GM21576 (cell line): Measurements from ENCODE around the gene MRPS16.

Source experiments
- ATAC-seq: cut with Tn5 transposase; IDR thresholded peaks from one replicate; pipeline ENCODE4 v1.9.1; 2021; ENCODE audit warnings: mild to moderate bottlenecking, moderate library complexity; ENCODE audit not compliant: unreplicated experiment

The MRPS16 gene

DNA sequence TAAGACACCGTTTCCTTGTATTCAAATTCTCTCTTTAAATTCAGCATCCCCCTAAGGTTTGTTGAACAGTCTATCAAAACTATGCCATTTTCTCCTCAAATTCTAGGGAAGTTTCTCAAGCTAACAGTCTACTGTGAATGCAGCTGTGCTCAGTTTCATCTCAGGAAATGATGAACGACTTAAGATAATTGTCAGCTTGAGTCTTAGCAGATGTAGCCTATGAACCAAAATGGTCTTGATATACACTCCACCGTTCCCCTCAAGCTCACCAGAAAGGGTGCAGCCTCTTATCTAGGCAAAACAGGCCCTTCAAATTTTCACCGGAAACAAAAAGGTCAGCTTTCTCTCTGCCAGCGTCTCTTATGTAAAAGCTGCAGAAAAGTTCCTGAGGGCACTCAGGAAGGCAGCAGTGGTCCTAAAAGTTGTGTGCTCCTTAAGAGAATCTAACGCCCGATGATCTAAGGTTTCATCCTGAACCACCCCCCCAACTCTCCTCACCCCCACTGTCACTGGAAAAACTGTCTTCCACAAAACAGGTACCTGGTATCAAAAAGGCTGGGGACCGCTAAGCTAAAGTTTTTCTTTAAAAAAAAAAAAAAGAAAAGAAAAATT lies 7.5 kb downstream of the MRPS16 start:
- ATAC-seq, result no peak

GRCh38 chr10:73239908-73240307 lies 12.5 kb downstream of the MRPS16 start:
- no peak for ATAC-seq

DNA sequence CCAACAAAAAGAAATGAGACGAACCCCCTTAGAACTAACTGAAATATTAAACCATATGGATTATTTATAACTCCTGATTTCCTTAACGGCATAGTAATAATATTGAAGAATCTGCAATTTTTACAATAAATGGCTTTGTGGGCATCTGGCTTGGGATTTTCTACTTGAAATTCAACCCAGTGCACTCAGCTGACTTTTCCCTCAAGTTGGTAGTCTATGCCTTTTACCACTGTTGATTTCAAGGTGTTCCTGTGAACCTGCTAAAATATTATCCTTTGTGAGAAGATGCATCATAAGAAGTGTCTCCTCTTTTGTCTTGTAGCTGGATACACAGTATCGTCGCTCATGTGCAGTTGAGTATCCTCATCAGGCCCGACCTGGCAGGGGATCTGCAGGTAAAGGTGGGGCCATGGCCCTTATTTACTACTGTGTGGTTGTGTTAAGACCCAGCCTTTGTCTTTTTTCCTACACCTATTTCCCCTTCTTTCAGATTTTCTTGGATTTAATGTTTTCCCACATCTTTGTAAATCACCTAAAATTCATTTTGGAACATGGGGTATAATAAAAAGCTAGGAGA lies 13.4 kb downstream of the MRPS16 start:
- no peak for ATAC-seq

DNA sequence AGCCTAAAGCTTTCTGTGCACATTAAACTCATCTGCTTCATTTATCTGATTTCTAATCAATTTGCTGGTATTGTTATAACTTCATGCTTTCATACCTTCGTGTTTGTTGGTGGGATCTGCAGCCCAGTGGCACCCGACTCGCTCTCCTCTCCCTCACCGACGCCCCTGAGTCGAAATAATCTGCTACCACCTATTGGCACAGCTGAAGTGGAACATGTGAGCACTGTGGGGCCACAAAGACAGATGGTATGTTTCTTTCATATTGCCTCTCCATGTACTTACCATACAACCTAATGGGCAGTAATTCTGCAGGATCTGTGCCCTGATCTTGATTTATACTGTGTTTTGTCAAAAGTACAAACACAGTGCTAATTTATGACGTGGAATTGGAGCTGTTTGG lies 17.7 kb downstream of the MRPS16 start:
- ATAC-seq, result no peak

- no peak for ATAC-seq
These were observed 18.6 kb downstream of the MRPS16 start for GRCh38 chr10:73233883-73234282.

DNA sequence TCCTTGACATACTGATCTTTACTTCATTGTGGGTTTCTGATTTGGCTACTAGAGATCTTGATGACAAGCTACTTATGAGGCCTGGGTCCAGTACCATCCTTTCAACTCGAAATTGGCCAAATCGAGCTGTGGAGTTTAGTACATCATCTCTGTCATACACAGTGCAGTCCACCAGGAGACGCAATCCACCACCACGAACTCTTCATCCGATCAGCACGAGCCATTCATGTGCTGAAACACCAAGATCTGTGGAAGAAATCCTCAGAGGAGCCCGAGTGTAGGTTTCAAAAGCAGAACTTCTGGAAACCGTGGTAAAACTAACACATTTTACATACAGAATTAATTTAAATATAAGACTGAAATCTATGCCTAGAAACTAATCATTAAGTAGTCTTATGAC lies 19.6 kb downstream of the MRPS16 start:
- ATAC-seq, result no peak

DNA sequence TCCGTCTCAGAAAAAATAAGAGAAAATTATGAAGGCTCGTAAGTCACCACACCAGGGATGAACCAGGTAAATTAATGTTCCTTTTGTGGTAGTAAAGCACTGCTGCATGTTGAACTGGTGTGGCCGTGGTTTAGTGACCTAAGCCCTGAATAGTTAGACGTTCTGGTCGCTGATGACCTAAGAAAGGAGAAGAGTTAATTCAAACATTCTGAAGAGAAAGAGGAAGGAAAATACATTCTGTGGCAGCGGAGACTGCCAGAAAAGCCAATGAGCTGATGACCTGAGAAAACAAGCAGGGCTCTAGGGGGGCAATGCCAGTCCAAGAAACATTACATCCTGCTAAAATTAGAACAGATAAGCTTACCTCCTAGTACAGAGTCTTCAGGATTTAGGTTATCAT lies 22.9 kb downstream of the MRPS16 start:
- no peak for ATAC-seq

GRCh38 chr10:73228247-73228646 lies 24.2 kb downstream of the MRPS16 start:
- ATAC-seq, result no peak

DNA sequence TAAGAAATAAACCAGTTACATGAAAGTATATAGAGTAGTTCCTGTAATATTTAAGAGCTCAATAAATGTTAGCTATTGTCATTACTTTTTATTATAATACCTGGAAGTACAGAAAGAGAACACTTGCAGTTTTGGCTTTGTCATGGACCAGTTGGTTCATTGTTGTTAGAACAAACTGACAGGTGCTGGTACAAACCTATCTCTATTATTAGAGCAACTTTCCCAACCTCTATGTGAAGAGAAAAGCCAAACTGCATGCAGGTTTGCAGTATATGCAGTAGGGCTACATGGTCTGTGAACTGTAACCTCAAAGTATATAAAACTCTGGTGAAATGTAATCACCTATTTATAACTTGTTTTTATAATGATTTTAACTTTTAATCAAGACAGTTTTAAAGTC lies 25.8 kb downstream of the MRPS16 start:
- ATAC-seq, result no peak

- ATAC-seq, result no peak
These were observed 26.9 kb downstream of the MRPS16 start for GRCh38 chr10:73225518-73225917.

- no peak for ATAC-seq
These were observed 31.5 kb downstream of the MRPS16 start for GRCh38 chr10:73220989-73221388.

- no peak for ATAC-seq
These were observed 33.1 kb downstream of the MRPS16 start for GRCh38 chr10:73219384-73219783.

- no peak for ATAC-seq
These were observed 33.8 kb downstream of the MRPS16 start for GRCh38 chr10:73218431-73219191.

DNA sequence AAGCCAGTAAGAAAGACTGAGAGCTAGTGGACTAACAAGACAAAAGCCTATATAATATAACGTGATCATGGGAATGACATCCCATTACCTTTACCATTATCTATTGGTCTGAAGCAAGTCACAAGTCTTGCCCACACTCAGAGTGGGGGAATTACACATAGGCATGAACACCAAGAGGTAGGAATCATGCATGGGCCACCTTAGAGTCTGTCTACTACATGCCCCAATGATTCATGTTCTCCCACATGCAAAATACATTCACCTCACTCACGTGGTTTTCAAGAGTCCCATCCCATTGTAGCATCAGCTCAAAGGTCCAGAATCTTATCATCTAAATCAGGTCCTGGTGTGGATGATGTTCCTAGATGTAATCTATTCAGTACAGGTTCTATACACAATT lies 34.8 kb downstream of the MRPS16 start:
- ATAC-seq, result no peak

DNA sequence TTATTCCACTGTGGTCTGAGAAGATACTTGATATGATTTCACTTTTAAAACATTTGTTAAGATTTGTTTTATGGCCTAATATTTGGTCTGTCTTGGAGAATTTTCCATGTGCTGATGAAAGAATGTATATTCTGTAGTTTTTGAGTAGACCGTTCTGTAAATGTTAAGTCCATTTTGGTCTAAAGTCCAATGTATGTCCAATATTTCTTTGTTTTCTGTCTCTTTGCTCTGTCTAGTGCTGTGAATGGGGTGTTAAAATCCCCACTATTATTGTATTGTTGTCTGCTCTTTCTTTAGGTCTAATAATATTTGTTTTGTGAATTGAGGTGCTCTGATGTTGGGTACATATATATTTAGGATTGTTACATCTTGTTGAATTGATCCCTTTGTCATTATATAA lies 36.7 kb downstream of the MRPS16 start:
- no peak for ATAC-seq

DNA sequence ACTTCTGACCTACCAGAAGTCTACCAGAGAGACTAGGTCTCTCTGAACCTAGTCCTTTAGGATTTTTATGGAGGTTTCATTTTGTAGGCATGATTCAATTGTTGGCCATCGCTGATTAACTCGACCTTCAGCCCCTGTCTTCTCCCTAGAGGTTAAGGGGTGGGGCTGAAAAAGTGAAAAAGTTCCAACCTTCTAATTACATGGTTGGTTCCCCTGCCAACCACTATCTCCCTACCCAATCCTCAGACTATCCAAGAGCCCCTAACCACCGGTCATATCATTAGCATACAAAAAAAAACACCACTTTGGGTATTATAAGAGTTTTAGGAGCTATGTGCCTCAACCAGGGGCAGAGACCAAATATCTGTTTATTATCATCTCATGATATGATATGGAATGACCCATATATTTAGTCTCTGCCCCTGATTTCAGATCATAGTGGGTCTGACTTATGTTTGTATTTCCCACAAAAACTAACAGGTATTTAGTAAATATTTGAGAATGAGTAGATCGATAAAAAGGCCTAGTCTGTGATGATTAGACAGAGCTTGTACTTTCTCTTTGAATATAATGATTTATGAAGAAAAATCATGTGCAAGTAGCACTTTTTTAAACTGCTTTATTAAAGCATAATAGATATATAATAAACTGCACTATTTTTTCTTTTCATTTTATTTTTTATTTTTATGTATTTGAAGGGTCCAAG lies 41.2 kb downstream of the MRPS16 start:
- ATAC-seq, result no peak

GRCh38 chr10:73210395-73211105 lies 41.9 kb downstream of the MRPS16 start:
- no peak for ATAC-seq

DNA sequence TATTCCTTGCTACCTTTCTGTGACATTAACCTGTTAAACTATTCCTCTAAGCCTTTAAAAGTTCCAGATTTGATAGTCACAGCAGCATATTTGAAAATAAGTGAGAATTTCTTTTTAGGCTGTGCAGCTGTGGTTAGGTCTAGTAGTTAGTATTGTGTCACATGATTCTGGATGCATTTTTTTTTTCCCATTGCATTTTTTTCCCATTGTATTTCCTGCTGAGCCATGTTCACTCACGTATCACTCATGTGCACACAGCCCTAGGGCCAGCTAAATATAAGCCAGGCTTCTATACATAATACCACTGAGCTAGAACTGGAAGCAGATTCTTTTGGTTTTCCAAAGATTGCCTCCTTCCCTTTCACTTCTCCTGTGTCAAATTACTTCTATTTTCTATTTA lies 42.7 kb downstream of the MRPS16 start:
- no peak for ATAC-seq

- no peak for ATAC-seq
These were observed 44.6 kb downstream of the MRPS16 start for GRCh38 chr10:73207883-73208282.

GRCh38 chr10:73206385-73206784 lies 46.1 kb downstream of the MRPS16 start:
- no peak for ATAC-seq

DNA sequence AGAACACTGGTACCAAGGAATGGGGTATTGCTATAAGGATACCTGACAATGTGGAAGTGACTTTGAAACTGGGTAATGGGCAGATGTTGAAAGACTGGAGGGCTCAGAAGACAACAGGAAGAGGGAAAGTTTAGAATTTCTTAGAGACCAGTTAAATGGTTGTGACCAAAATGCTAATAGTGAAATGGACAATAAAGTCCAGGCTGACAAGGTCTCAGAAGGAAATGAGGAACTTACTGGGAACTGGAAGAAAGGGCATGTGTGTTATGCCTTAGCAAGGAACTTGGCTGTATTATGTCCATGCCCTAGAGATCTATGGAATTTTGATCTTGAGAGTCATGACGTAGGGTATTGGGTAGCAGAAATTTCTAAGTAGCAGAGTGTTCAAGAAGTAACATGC lies 46.6 kb downstream of the MRPS16 start:
- no peak for ATAC-seq
